GM12864 (cell line): ENCODE data around the gene ELK1.

ENCODE experiments used
- DNase-seq: peaks from one replicate; pipeline ENCODE4 v3.0.0-alpha.2; 2011; ENCODE audit warnings: low read depth
- H3K4me3 ChIP-seq: 2 replicates; pipeline ENCODE4 v1.5.1; 2011; ENCODE audit warnings: mild to moderate bottlenecking, low read depth, low read length, control low read depth
- TF ChIP-seq, protein P1 (sequence below): IDR thresholded peaks from 2 replicates; pipeline ENCODE4 v1.5.1; 2011; ENCODE audit warnings: low read depth, mild to moderate bottlenecking, moderate library complexity, low read length, control low read depth, inconsistent platforms; ENCODE audit errors: missing control alignments

ELK1 gene

DNA sequence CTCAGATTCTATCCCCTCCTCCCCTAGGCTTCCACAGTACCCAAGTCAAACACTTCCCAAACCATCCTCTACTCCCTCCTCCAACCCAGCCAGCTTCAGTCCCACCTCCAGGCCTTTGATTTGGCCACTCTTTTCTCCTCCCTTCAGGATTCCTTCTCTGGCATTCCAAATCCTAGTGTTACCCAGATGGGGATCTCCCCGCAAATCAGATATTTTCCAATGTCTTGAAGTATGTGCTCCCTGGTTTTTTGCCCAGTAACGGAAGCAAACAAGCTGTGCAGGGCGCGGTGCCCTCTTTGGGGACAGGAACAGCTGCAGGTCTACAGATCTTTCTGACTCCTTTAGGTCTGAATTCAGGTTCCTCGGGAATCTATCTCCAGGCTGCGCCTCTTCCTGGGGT is 28.5 kb downstream of the ELK1 start:
- no peak for DNase-seq
- TF ChIP-seq, protein P1, sequence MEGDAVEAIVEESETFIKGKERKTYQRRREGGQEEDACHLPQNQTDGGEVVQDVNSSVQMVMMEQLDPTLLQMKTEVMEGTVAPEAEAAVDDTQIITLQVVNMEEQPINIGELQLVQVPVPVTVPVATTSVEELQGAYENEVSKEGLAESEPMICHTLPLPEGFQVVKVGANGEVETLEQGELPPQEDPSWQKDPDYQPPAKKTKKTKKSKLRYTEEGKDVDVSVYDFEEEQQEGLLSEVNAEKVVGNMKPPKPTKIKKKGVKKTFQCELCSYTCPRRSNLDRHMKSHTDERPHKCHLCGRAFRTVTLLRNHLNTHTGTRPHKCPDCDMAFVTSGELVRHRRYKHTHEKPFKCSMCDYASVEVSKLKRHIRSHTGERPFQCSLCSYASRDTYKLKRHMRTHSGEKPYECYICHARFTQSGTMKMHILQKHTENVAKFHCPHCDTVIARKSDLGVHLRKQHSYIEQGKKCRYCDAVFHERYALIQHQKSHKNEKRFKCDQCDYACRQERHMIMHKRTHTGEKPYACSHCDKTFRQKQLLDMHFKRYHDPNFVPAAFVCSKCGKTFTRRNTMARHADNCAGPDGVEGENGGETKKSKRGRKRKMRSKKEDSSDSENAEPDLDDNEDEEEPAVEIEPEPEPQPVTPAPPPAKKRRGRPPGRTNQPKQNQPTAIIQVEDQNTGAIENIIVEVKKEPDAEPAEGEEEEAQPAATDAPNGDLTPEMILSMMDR, result no peak
- H3K4me3 ChIP-seq, result no peak overlapping the region

DNA sequence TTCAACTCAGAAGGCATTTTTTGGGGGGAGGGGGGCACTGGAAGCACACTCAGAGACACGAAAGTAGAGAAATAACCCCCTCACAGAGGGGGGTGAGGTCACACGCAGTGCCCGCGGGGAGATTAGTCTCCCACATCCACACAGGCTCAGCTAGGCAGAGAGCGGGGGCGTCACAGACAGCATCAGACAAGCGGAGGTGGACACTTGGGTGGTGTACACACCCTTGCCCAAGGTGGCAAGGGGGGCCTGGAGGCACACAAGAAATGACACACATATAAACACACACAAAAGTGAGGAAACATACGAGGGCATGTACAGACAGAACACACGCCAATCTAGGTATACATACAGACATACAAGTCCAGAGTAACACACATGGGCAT is 30.1 kb downstream of the ELK1 start:
- TF ChIP-seq, protein P1, result no peak
- H3K4me3 ChIP-seq, result no peak overlapping the region
- no peak for DNase-seq

DNA sequence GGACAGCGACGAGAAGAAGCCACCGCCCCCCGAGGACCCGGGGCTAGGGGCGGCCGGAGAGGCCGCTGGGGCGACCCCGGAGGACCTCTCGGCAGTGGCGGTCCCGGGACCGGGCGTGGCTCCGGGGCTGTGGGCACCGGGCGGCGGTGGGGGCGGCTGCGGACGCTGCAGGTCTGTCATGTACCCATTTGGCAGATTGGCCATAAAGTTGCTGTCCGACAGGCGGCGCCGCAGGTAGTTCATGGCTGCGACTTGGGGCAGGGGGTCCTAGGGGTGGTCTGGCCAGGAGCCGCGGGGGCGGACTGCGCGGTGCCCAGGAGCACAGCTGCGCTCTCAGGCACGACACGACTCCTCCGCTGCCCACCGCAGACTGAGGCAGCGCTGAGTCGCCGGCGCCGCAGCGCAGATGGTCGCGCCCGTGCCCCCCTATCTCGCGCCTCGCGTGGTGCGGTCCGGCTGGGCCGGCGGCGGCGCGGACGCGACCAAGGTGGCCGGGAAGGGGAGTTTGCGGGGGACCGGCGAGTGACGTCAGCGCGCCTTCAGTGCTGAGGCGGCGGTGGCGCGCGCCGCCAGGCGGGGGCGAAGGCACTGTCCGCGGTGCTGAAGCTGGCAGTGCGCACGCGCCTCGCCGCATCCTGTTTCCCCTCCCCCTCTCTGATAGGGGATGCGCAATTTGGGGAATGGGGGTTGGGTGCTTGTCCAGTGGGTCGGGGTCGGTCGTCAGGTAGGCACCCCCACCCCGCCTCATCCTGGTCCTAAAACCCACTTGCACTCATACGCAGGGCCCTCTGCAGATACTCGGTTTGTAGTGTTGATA is 30.7 kb downstream of the ELK1 start, which contains the start of gene SYN1:
TSS of gene SYN1 (minus strand) at position 372 of the 817 bp plus-strand sequence. CDS start at position 243, 129 bp downstream.
- H3K4me3 ChIP-seq, result peak within 1 kb of the TSS; percentile 42
- no peak for DNase-seq
- TF ChIP-seq, protein P1, result peak; percentile 12

DNA sequence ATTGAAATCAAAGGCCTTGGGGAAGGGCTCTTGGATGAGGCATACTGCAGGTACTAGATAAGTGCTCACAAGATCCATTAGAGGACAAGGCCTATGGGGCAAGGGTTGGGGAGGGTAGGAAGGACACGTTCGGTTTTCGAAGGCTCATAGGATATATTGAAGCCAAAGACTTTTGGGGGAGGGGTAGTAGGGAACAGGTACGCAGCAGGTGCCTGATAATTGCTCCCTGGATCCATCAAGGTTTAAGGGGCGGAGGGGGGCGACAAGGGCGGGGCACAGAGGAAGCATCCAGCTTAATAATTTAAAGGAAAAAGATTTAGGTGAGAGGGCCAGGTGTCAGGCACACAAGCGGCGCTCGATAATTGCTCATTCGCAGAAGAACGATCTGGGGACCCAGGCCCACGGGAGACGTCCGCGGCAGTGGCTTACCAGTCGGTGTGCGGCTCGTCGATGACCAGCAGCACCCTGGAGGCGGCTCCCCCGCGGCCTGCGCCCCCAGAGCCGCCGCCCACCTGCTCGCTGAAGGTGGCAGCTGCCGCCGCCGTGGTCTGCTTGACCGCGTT is 31.4 kb downstream of the ELK1 start:
- no peak for DNase-seq
- TF ChIP-seq, protein P1, result no peak
- no peak overlapping the region; the same call in none of the 2 replicates for H3K4me3 ChIP-seq

DNA sequence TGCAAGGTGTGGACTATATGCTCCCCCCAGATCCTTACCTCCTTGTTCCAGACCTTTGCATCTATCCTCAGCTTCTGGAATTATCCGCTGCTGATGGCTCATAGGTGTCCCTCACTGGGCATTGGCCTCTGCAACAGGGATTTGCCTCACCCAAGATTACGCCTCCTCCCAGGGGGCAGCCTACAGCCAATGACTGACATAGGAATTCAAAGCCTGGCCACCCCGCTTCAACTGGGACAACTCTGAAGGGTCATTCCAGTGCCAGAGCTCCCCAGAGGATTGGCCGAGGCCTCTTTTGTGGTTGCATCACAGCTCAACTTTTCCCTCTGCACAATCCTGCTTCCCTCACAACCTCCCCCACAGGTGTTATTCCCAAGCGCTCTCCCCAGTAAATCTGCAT is 35.7 kb downstream of the ELK1 start:
- DNase-seq, result no peak
- TF ChIP-seq, protein P1, result no peak
- H3K4me3 ChIP-seq, result no peak overlapping the region

DNA sequence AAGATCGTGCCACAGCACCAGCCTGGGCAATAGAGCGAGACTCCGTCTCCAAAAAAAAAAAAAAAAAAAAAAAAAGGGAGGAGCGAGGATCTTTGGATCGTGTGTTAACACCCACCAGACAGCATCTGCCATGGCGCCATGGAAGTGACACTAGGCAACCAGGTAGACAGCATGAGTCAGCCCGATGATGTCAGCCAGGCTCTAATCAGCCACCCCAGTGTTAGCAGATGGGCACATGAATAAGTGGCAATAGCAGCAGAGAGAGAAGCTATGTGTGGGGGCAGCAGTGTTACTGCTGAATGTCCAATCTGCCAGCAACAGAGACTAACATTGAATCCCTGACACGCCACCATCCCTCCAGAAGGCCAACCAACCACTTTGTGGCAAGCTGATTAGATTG is 37.3 kb downstream of the ELK1 start:
- no peak for DNase-seq
- TF ChIP-seq, protein P1, result no peak
- H3K4me3 ChIP-seq, result no peak overlapping the region
